ENCODE measurements around the gene LSS. TPM values are rescaled to one million over a fixed set of nuclear protein-coding genes. Genes with fewer than 3 reads are reported as not detected.

LSS gene
- total RNA-seq, 1 donor from 2014 or later: 57.9 TPM

DNA sequence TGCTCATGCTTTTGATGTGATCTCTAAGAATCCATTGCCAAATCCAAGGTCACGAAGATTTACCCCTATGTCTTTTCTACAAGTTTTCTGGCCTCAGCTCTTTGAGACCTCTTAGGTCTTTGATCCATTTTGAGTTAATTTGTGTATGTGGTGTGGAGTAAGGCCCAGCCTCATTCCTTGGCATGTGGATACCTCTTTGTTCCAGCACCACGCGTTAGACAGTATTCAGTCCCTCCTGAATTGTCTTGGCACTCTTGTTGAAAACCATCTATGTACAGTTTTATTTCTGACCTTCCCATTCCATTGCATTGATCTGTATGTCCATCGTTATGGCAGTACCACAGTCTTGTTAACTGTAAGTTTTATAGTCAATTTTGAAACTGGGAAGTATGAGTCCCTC lies 65.2 kb downstream of the LSS start:
- intact Hi-C loops (cut with DNase I): no loop called here
- DNase-seq: no peak
- no peak for ATAC-seq (ENCODE audit: poor library complexity)

DNA sequence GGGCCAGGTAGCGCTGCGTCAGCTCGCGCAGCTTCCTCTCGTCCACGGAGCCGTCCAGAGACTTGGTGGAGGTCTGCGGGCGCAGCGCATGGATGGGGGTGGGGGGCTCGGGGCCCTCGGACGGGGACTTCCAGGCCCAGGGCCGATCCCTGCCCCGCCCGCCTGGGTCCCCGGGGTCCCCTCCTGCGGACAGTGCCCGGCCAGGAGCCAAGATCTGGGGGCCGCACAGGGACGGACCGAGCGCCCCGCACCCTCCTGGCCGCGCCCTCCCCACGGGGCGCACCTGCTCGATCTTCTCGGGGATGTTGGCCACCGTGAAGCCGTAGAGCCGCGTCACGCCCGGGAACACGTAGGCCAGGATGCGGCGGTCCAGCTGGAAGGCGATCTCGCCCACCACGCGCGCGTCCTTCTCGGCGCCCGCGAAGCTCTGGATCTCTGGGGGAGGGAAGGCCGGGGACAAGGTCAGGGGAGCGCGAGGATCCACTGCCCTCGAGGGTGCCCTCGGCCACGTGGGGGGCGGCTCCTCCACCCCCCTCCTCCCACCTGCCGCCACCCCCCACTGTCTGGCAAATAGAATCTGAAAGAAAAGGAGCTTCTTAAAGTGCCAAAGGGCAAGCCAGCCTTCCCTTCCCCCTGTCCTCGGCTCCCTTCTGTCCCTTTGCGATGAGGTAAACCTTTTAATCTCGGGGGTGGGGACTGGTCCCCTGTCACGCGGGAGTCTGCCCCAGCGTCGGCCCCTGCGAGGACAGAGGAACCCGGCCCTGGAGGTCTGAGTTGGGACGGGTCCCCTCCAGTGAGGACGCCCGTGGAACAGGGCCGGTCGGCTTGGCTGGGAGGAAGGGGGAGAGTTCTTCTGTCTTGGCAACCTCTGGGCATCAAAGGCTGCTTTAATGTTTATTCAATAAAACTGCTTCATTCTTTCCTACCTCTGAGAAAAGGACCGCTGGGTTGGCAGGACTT lies 66.7 kb downstream of the LSS start:
- peak; percentile 33 for DNase-seq
- intact Hi-C loops (cut with DNase I): no loop called here
- no peak for ATAC-seq (ENCODE audit: poor library complexity)

DNA sequence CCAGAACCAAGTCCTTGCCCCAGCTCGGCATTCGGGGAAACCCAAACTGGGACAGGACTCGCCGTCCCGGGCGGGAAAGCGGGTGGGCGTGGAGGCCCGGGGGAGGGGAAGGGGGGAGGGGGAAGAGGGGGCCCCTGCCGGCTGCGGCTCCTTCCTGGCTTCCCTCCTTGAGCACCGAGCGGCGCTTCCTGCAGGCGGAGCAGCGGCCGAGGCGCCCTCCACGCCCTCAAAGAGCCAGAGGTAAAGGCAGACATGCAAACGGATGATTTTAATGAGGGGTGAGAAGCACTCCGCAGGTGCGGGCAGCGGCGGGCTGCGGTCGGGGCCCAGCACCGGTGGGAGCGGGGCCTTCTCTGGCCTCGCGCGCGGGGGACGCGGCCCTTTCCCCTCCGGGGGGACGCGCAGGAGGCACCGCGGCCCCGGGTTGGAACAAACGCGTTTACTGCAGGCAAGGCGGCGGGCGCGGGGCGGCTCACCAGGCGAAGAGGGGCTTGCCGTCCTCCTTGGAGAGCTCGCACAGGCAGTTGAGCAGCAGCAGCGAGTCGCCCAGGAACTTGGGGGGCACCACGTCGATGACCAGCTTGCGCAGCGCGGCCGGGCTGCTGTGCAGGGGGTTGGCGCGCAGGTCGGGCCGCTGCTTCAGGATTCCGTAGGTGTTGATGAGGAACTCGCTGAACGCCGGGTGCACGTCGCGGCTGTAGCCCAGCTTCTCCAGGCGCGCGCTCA lies 67.5 kb downstream of the LSS start:
- ATAC-seq (ENCODE audit: poor library complexity) (no peak), DNase-seq (peak; percentile 33)
- intact Hi-C loops (cut with DNase I): no loop called here

DNA sequence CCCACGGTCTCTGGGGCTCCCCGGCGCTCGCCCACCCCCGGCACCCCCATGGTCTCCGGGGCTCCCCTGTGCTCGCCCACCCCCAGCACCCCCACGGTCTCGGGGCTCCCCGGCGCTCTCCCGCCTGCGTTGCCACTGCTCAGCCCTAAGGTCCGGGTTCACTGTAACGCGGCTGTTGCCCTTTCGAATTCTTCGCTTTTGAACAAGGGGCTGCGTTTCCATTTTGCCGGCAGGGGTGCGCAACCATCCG lies 68.0 kb downstream of the LSS start:
- intact Hi-C loops (cut with DNase I): no loop called here
- DNase-seq: peak; percentile 34

DNA sequence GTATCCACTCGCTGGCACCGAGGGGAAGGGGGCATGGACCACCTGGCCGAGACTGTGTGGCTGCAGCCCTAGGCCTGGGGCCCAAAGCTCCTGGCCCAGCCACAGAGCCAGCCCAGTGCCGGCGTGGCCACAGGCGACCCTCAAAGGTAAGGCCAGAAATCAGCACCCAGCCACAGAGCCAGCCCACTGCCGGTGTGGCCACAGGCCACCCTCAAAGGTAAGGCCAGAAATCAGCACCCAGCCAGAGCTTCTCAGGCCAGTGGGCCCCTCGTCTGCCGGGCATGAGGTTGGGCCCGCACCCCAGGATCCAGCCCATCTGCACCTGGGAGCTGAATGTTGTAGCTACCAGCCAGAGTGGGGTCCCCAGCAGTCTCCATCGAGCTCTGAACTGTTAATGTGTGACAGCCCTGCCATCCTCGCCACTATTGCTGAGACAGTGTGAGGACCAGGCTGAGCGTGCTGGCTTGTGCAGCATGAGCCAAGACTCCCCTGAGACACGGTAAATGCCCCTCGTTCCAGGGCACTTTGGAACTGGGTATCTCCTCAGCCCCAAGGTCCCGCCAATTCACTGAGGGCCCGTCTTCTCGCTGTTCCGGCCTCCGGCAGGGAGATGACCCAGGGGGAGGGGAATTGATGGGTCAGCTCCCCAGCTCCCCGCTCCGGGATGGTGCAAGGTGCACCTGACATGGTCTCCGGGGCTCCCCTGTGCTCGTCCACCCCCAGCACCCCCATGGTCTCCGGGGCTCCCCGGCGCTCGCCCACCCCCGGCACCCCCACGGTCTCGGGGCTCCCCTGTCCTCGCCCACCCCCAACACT lies 68.5 kb downstream of the LSS start:
- DNase-seq: peak; percentile 35
- intact Hi-C loops (cut with DNase I): no loop called here
- no peak for ATAC-seq (ENCODE audit: poor library complexity)

More for the DNA sequence above, 68.0 kb downstream of the LSS start:
- ATAC-seq (ENCODE audit: poor library complexity): no peak

DNA sequence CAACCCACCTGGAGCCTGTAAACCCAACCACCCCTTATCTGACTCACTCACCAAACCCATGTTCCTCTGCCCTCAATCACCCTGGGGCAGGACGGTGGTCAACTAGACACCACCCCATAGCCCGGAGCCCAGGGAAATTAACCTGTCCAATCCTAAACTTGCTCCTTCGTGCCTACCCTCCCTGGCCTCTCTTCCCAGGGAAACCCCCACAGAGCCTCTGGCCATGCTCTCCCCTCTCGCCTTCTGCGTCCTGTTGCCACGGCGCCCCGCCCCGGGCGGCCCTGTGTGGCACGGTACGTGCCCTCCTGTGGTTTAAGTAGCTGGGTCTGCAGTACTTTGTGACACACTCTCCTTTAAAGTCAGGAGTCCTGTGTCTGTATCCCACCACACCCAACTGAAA lies 69.2 kb downstream of the LSS start:
- intact Hi-C loops (cut with DNase I): no loop called here
- DNase-seq (peak; percentile 17), ATAC-seq (ENCODE audit: poor library complexity) (no peak)

DNA sequence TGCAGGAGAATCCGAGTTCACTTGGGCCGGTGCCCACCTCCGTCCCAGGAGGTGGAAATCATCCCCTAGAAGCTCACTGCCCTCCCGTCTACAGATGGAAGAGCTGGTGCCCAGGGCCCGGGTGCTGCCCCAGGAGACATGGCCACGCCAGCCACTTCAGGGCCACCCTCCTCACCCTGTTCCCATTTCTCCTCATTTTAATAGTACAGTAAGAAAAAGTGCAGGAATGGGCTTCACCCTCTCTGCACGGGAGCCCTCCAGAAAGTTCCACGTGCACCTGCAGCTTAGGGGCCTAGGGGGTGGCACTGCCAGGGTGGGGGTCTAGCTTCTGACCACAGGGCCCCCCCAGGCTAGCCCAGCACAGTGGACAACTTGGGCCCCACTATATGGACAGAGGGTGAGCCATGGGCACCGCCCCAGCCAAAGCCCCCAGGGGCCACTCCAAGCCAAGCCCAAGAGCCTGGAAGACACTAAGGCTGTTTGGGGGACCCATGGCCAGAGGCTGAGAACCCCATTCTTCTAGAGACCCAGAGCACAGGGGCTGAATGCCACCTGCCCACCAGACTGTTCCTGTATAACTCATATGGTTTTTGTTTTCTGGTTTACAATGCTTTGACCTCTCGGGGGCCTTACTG lies 69.8 kb downstream of the LSS start:
- intact Hi-C loops (cut with DNase I): no loop called here
- DNase-seq: peak; percentile 22

DNA sequence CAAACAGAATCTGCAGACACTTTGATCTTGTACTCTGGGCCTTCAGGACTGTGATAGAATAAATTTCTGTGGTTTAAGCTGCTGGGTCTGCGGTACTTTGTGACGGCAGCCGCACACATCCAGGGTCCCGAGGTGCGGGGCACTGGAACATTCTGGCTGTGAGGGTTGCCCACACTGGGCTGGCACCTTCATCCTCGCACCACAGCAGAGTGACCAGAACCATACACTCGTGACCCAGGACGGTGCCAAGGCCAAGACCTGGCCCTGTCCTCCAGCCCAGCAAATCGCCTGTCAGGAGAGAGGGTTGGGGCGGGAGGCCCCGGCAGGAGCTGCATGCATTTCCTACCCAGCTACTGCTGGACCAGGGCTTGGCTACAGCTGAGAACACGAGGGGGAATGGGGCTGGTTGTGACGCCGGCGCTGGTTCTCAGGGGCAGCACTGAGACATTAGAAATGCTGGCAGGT lies 70.6 kb downstream of the LSS start:
- intact Hi-C loops (cut with DNase I): no loop called here

More for the DNA sequence above, 69.8 kb downstream of the LSS start:
- ATAC-seq (ENCODE audit: poor library complexity): no peak

DNA sequence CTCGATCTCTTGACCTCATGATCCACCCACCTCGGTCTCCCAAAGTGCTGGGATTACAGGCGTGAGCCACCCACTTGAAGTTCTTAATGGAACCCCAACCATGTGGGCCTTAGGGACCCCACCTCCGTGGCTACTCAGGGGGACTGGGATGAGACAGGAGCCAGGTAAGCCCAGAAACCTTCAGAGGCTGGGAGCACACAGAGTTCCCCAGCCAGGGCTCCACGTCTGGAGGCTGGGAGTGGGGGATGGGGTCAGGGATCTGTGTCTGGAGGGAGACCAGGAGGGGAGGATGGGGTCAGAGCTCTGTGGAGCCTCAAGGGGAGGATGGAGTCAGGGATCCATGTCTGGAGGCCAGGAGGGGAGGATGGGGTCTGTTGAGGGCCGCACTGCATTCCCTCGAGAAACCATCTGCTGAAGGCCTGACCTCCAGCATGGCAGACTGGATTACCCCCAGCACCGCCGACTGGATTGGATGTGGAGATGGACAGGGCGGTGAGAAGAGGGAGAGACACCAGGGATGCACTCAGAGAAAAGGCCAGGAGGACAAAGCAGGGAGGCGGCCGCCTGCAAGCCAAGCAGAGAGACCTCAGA lies 71.1 kb downstream of the LSS start:
- ATAC-seq (ENCODE audit: poor library complexity) (no peak), DNase-seq (peak; percentile 23)
- intact Hi-C loops (cut with DNase I): no loop called here

More for the DNA sequence above, 70.6 kb downstream of the LSS start:
- ATAC-seq (ENCODE audit: poor library complexity): no peak
- peak; percentile 15 for DNase-seq

DNA sequence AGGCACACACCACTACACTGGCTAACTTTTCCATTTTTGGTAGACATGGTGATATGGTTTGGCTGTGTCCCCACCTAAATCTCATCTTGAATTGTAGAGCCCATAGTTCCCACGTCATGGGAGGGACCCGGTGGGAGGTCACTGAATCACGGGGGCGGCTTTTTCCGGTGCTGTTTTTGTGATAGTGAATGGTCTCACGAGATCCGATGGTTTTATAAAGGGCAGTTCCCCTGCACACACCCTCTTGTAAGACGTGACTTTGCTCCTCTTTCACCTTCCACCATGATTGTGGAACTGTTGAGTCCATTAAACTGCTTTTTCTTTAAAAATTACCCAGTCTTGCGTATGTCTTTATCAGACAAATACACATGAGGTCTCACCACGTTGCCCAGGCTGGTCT lies 71.9 kb downstream of the LSS start:
- intact Hi-C loops (cut with DNase I): no loop called here
- DNase-seq: peak; percentile 13

DNA sequence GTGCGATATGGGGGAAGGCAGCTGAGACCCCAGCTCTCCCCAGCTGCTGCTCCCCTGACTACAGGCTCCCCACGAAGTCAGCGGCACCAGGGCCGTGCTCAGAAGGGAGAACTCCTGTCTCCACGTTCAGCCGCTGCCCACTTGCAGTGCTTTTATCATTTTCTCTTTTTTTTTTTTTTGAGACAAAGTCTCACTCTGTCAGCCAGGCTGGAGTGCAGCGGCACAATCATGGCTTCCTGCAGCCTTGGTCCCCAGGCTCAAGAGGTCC lies 72.3 kb downstream of the LSS start:
- ATAC-seq (ENCODE audit: poor library complexity) (no peak), DNase-seq (peak; percentile 12)
- intact Hi-C loops (cut with DNase I): no loop called here

More for the DNA sequence above, 71.9 kb downstream of the LSS start:
- no peak for ATAC-seq (ENCODE audit: poor library complexity)

DNA sequence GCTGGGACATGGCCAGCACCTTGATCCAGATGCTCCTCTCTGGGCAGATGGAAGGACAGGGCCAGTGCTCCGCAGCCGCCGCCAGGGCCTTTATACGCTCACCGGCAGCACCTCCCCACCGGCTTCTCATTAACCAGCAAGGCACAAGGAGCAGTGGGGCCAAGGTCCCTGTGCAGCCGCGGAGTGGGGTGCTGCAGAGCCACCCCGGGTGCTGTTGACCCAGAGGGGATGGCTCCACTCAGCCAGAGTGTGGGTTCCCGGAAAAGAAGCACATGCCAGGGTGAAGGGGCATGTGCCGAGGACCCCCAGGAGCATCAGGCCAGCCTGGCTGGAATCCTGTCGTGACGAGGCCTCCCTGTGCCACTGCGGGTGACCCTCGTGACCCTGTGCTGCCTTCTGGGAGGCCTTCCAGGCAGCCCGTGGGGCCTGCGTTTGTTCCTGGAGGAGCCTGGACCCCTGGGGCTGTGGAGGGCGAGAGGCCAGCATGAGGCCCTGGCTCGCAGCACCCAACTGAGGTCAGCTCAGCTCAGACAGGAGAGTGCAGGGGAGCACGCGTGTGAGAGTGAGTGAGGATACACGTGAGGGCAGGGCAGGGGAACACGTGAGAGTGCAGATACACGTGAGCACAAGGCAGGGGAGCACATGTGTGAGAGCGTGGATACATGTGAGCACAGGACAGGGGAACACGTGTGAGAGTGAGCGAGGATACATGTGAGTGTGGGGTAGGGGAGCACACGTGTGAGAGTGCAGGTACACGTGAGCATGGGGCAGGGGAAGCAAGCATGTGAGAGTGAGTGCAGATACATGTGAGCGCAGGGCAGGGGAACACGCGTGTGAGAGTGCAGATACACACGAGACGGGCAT lies 72.8 kb downstream of the LSS start, which contains the start of gene FTCD:
Gene FTCD, minus strand, starts transcription at position 66 of the 864 bp plus-strand sequence. Its CDS starts 56 bp downstream, at position 10.
- intact Hi-C loops (cut with DNase I): no loop called here
- peak; percentile 38 for DNase-seq
- ATAC-seq (ENCODE audit: poor library complexity): no peak

DNA sequence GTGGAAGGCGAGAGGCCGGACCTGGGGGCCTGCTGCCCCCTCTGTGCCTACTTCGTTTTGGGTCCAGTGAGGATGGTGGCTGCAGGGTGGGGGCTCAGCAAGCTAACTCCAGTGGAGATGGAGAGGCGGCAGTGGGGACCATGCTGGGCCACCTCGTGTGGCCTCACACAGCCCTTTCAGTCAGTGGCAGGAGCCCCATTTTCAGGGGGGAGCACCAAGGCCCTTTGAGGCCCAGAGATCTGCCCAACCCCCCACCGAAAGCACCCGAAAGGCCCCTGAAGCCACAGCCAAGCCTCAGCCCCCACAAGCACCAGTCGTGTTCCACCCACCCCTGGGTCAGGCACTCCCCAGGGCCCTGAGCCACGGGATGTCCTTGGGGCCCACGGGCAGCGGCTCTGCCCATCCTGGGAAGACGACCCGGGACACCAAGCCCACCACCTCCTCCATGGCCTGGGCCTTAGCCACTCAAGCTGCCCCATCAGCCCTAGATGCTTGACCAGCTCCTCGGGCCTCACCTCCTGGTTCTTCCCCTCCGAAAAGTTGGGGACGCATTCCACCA lies 73.5 kb downstream of the LSS start:
- DNase-seq (peak; percentile 29), ATAC-seq (ENCODE audit: poor library complexity) (no peak)
- intact Hi-C loops (cut with DNase I): no loop called here

DNA sequence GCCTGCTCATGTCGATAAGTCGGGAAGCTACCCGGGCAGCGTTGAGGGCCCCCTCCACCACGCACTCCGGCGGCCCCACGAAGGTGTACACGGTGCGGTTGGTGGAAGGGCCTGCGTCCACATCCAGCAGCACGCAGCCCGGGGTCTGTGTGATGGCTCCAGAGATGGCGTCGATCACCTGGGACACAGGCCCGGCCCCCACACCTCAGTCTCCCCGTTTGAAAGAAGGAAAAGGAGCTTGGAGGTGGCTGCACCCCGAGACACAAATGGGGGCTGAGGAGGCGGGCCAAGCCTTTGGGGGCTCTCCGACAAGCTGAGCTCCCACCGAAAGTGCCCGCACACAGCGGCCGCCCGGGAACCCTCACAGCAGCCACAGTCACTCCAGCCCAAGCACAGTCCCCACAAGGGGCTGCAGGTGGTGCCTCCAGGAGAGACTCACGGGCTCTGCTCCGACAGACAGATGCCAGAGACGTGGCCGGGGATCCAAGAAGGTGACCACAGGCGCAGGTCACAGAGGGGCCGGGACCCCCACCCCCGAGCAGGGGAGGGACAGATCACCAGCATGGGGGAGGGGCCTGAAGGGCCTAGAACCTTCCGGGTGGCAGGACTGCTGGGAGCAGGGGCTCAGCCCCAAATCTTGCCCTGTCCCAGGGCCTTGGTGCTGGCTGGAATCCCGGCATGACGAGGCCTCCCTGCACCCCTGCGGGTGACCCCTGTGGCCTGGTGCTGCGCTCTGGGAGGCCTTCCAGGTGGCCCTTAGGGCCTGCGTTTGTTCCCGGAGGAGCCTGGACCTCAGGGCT lies 74.2 kb downstream of the LSS start:
- no peak for ATAC-seq (ENCODE audit: poor library complexity)
- intact Hi-C loops (cut with DNase I): no loop called here
- DNase-seq: peak; percentile 39

DNA sequence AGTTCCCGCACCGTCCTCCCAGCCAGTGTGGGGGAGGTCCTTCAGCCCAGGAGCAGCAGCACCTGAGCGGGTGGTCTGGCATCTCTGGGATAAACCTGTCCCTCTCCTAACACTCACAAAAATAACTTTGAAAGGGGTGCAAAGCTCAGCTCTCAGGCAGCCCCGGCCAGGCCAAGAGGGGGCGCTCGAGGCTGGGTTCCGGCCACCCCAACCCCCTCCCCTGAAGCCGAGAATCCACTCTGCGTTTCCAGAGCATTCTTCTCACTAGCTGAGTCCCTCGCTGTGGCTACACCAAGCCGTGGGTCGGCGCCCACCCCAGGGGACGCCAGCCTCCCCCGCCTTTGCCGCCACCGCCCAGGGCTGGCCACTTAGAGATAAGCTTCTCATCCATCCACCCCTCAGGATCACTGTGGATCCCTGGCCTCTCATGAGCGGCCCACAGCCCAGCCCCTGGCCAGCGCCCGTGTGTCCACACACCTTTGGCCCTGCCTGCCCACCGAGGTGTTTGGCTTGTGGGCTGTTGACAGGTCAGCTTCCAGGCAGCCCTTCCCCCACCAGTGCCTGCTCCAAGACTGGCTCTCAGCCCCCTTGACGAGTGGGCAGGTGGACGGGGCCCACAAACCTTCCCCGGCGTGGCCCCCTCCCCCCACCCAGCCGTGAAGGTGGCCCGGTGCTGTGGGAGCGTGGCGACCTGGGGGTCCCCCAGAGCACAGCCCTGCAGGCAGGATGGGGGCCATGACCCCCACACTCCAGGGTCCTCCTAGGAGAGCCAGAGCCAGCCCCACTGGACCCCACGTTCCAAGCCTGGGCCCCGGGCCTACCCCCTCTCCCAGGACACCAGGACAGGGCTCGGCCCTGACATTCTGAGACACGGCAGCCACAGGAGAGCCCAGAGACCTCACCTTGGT lies 75.1 kb downstream of the LSS start:
- intact Hi-C loops (cut with DNase I): no loop called here
- ATAC-seq (ENCODE audit: poor library complexity) (peak; percentile 73), DNase-seq (peak; percentile 76)

DNA sequence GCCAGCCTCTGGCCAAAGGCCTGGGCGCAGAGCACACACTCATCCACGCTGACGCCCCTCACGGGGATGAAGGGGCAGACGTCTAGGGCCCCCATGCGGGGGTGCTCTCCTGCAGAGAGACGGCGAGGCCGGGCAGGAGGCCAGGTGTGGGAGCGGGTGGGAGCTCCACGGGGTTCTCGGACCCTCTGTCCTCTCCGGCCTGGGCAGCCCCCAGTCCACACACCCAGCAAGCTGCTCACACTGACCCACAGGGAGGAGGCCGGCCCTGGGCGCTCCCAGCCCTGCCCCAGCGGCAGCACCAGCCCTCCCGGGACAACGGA lies 75.7 kb downstream of the LSS start:
- intact Hi-C loops (cut with DNase I): no loop called here
- ATAC-seq (ENCODE audit: poor library complexity) (peak; percentile 28), DNase-seq (peak; percentile 42)
